Activated CD8-positive, alpha-beta memory T cell treated with anti-CD3 and anti-CD28 coated beads, Interleukin-2, amount 10 ng/mL, durations not matched to agents 7 days and 5 days (primary cell): Measurements from ENCODE around the gene EFEMP2. TPM values are rescaled to one million over a fixed set of nuclear protein-coding genes. Genes with fewer than 3 reads are reported as not detected.
"Not testable (repeated sequence)": the region's sequence is repeated elsewhere in the genome, so short reads cannot be mapped to it uniquely, and the experiment has no call there.

Experiments used
- ATAC-seq: fragments of 150-1000 bp; cut with Tn5 transposase; one replicate; pipeline ENCODE4 v1.10.0; 2021; ENCODE audit warnings: moderate library complexity
- CTCF ChIA-PET: fragments of 350-600 bp; sonication (Branson Sonifier 250); formaldehyde crosslinking; loops from one replicate; lab custom pipeline; 2021; ENCODE audit warnings: antibody characterized with exemption; lab: Charles Lee
- DNase-seq: peaks from one replicate; pipeline ENCODE4 v3.0.0-alpha.2; 2020
- H3K27ac Mint-ChIP-seq: one replicate; pipeline ENCODE4 v1.8.0; 2021; ENCODE audit warnings: mild to moderate bottlenecking, mixed read lengths
- H3K27me3 Mint-ChIP-seq: one replicate; pipeline ENCODE4 v1.8.0; 2021; ENCODE audit warnings: mixed read lengths
- H3K36me3 Mint-ChIP-seq: one replicate; pipeline ENCODE4 v1.8.0; 2021; ENCODE audit warnings: mild to moderate bottlenecking, mixed read lengths
- H3K4me1 Mint-ChIP-seq: one replicate; pipeline ENCODE4 v1.8.0; 2021; ENCODE audit warnings: mixed read lengths
- H3K4me3 Mint-ChIP-seq: one replicate; pipeline ENCODE4 v1.8.0; 2021; ENCODE audit warnings: mild to moderate bottlenecking, moderate library complexity, mixed read lengths
- H3K9me3 Mint-ChIP-seq: one replicate; pipeline ENCODE4 v1.8.0; 2022; ENCODE audit warnings: low read depth, mixed read lengths
- total RNA-seq, 2 experiments: library from RNA; stranded (reverse); gene quantifications; one replicate each; pipeline ENCODE4 v1.2.3, GENCODE V29; 2021

Gene EFEMP2
- total RNA-seq, 2 experiments from 2014 or later, result 7.1 to 13.4 TPM

GRCh38 chr11:65897020-65897471 is 24.4 kb upstream of the EFEMP2 start:
- Mint-ChIP-seq H3K27ac (peak overlapping the region; percentile 57), H3K9me3 (no peaks in the 10 kb centered on the region)
- no peak for DNase-seq

DNA sequence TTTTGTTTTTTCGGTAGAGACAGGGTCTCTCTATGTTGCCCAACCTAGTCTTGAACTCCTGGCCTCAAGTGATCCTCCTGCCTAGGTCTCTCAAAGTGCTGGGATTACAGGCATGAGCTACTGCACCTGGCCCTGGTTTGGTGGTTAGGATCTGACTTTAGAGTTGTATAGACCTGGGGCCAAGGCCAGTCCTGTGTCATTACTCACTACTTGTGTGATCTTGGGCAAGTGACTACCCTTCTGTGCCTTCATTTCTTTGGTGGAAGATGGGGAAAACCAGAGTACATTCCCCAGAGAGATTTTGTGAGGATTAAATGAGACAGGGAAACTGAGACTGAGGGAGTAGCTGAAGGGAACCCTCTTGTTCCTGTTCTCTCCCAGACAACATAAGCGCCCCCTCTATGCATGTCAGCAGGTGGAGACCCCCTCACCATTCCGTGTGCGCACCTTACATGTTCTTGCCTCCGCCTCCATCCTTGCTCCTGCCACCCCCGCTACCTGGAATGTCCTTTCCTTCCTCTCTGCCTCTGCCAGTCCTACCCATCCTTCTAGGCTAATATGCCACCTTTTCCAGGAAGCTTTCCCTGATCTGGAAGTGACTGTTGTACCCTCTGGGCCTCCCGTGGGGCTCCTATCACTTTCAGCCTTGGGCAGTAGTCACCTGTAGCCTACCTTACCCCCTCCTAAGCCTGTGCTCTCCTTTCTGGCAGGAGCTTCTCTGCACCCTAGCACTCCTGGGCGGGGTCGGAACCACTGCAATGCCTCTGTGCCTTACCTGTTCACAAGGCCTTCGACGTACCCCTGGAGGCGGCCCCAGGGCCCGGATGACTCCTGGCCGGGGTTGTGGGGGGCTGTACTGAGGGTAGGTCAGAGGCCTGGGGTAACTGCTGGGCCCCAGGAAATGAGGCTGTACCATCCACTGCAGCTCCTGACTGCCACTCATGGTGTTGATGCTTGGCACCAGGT is 23.7 kb upstream of the EFEMP2 start:
- Mint-ChIP-seq H3K4me1 (peaks cover 62% of the 10 kb centered on the region), H3K4me3 (no peak overlapping the region)

More at GRCh38 chr11:65897020-65897471, 24.4 kb upstream of the EFEMP2 start:
- ATAC-seq, result no peak
- no peaks in the 10 kb centered on the region for H3K27me3 Mint-ChIP-seq
- H3K4me3 Mint-ChIP-seq, result no peak overlapping the region
- CTCF ChIA-PET, result interaction anchor here (1.6 to 26.4 kb wide), 4 partner anchors 9 to 31 kb away, joined by 3 to 710 read pairs (median 101); partner anchors contain the start of genes CCDC85B, CFL1, CTSW and EFEMP2
- H3K4me1 Mint-ChIP-seq, result peaks cover 69% of the 10 kb centered on the region
- peaks cover 5% of the 10 kb centered on the region for H3K36me3 Mint-ChIP-seq

GRCh38 chr11:65895482-65895981 is 22.9 kb upstream of the EFEMP2 start:
- DNase-seq (no peak), ATAC-seq (no peak)
- CTCF ChIA-PET, result interaction anchor here (1.6 to 26.4 kb wide), 4 partner anchors 8 to 33 kb away, joined by 3 to 710 read pairs (median 101); partner anchors contain the start of genes CCDC85B, CFL1, CTSW and EFEMP2
- peak overlapping the region; percentile 72 for H3K27ac Mint-ChIP-seq
- peaks cover 55% of the 10 kb centered on the region for H3K4me1 Mint-ChIP-seq
- peaks cover 5% of the 10 kb centered on the region for H3K36me3 Mint-ChIP-seq
- no peaks in the 10 kb centered on the region for H3K27me3 Mint-ChIP-seq
- H3K4me3 Mint-ChIP-seq, result no peak overlapping the region
- no peaks in the 10 kb centered on the region for H3K9me3 Mint-ChIP-seq

More for the DNA sequence above, 23.7 kb upstream of the EFEMP2 start:
- ATAC-seq (no peak), DNase-seq (no peak)
- H3K27ac Mint-ChIP-seq, result peak overlapping the region; percentile 51
- CTCF ChIA-PET, result interaction anchor here (1.6 to 26.4 kb wide), 4 partner anchors 9 to 32 kb away, joined by 3 to 710 read pairs (median 101); partner anchors contain the start of genes CCDC85B, CFL1, CTSW and EFEMP2
- peaks cover 5% of the 10 kb centered on the region for H3K36me3 Mint-ChIP-seq
- no peaks in the 10 kb centered on the region for H3K9me3 Mint-ChIP-seq
- H3K27me3 Mint-ChIP-seq, result no peaks in the 10 kb centered on the region

- Mint-ChIP-seq H3K4me1 (peaks cover 64% of the 10 kb centered on the region), H3K9me3 (no peaks in the 10 kb centered on the region), H3K36me3 (peaks cover 5% of the 10 kb centered on the region), H3K27ac (peak overlapping the region; percentile 81), H3K4me3 (peak overlapping the region; percentile 96), H3K27me3 (no peaks in the 10 kb centered on the region)
- DNase-seq (peak; percentile 77), ATAC-seq (peak; percentile 14)
- CTCF ChIA-PET, result interaction anchor here (0.6 to 26.4 kb wide), 10 partner anchors 6 to 399 kb away, joined by 3 to 710 read pairs (median 4); partner anchors contain the start of genes C11orf68, CCDC85B, CFL1 and CTSW
These were observed 21.5 kb upstream of the EFEMP2 start for GRCh38 chr11:65894034-65894591.

- CTCF ChIA-PET, result interaction anchor here (0.7 to 26.4 kb wide), 13 partner anchors 5 to 96 kb away, joined by 3 to 710 read pairs (median 4); partner anchors contain the start of genes C11orf68, CCDC85B, CFL1 and CTSW
These were observed 20.2 kb upstream of the EFEMP2 start for GRCh38 chr11:65892661-65893317.

GRCh38 chr11:65892137-65892540 is 19.5 kb upstream of the EFEMP2 start:
- Mint-ChIP-seq H3K4me3 (peak overlapping the region; percentile 96), H3K27ac (peak overlapping the region; percentile 81), H3K4me1 (peaks cover 69% of the 10 kb centered on the region)
- DNase-seq, result peak; percentile 67
- CTCF ChIA-PET, result interaction anchor here (0.7 to 26.4 kb wide), 10 partner anchors 4 to 96 kb away, joined by 3 to 710 read pairs (median 9); partner anchors contain the start of genes CCDC85B, CFL1, CTSW and EFEMP2
- not testable (repeated sequence) for H3K27me3 Mint-ChIP-seq, H3K9me3 Mint-ChIP-seq, ATAC-seq, H3K36me3 Mint-ChIP-seq

More at GRCh38 chr11:65892661-65893317, 20.2 kb upstream of the EFEMP2 start:
- no peaks in the 10 kb centered on the region for H3K27me3 Mint-ChIP-seq
- peak overlapping the region; percentile 81 for H3K27ac Mint-ChIP-seq
- H3K36me3 Mint-ChIP-seq, result peaks cover 5% of the 10 kb centered on the region
- peaks cover 69% of the 10 kb centered on the region for H3K4me1 Mint-ChIP-seq
- no peak for ATAC-seq
- peak overlapping the region; percentile 96 for H3K4me3 Mint-ChIP-seq
- H3K9me3 Mint-ChIP-seq, result no peaks in the 10 kb centered on the region
- DNase-seq, result peak; percentile 45

DNA sequence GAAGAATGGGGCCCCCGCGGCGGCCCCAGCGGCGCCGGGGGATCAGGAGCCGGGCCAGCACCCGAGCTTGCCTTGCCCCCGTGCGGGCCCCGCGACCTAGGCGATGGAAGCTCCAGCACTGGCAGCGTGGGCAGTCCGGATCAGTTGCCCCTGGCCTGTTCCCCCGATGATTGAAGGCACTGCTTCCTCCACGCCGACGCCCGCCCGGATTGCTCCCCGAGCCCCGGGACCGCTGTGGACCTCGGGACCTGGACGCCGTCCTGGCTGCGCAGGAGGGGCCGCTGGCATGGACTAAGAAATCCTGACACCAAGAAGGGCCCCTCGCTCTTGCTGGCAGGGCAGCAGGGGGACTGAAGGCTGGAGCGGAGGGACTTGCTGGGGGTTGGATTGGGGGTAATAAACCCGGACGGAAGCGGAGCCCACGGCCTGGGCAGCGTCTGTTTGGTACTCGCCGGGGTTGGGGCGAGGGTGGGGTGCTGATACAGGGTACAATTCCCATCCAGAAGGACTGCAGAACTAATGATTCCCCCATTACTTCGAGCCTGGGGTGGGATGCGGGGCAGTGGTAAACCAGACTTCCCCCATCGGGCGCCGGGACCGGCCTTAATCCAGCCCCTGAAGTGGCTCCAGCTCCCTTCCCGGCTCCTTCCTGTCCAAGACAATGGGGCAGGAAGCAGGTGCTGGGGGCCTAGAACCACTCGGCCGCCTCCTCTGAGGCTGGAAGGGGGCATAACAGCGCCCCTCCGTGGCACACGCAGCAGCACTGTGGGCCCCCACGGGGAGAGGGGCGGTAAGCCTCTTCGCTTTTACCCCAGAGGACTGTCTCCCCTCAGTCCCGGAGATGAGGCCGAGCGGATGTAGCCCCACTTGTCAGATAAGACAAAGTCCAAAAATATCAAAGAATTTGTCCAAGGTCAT is 18.9 kb upstream of the EFEMP2 start:
- Mint-ChIP-seq H3K4me1 (peaks cover 69% of the 10 kb centered on the region), H3K27ac (peak overlapping the region; percentile 81), H3K4me3 (peak overlapping the region; percentile 96), H3K36me3 (peaks cover 5% of the 10 kb centered on the region), H3K9me3 (no peaks in the 10 kb centered on the region), H3K27me3 (no peaks in the 10 kb centered on the region)
- ATAC-seq (no peak), DNase-seq (peak; percentile 67)
- CTCF ChIA-PET, result interaction anchor here (0.7 to 26.4 kb wide), 24 partner anchors 4 to 276 kb away, joined by 3 to 710 read pairs (median 6); partner anchors contain the start of genes AP5B1, BANF1, CCDC85B and CFL1

- H3K4me1 Mint-ChIP-seq, result peaks cover 64% of the 10 kb centered on the region
- no peaks in the 10 kb centered on the region for H3K9me3 Mint-ChIP-seq
- DNase-seq (peak; percentile 99), ATAC-seq (peak; percentile 73)
- H3K36me3 Mint-ChIP-seq, result peaks cover 7% of the 10 kb centered on the region
- H3K4me3 Mint-ChIP-seq, result peak within 1 kb of the TSS; percentile 96
- H3K27ac Mint-ChIP-seq, result peak within 1 kb of the TSS; percentile 95
- H3K27me3 Mint-ChIP-seq, result no peaks in the 10 kb centered on the region
- CTCF ChIA-PET, result interaction anchor here (0.9 to 26.4 kb wide), 25 partner anchors 7 to 1031 kb away, joined by 3 to 710 read pairs (median 7); partner anchors contain the start of genes AP5B1, BANF1, CFL1 and CTSW
These were observed 18.0 kb upstream of the EFEMP2 start, which contains the start of gene CCDC85B for GRCh38 chr11:65890324-65891218. TSS of gene CCDC85B (plus strand) at chr11:65890673. CDS start at chr11:65890784, 111 bp downstream.

DNA sequence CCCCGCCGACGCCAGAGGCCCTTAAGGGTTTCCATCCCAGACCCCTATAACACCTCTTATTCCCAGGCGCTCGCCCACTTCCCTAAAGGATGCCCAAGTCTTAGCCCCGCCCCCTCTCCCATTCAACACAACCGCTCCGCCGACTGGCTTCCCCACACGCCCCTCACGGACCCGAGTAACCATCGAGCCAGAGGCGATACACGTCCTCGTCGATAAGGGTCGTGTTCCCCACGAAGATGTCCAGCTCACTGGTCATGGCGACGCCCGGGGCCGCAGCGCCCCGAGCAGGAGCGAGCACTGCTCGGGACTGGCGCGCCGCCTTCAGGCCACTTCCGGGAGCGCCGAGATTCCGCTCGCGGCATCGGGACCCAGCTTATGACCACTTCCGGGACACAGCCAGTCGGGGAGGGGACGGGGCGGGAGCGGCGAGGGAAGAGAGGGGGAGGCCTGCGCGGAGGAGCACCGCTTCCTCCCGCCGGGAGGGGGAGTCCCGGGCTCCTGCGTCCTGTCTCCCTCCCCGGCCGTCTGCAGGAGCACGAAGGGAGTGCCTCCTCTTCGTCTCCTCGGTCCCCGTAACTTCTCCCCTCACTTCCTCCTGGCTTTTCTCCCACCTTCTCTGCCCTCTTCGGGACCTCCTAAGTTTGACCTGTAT is 15.7 kb upstream of the EFEMP2 start, which contains the start of gene FIBP:
FIBP (minus strand) TSS at position 309 of the 652 bp plus-strand sequence; CDS start at position 256, 53 bp downstream.
- peaks cover 68% of the 10 kb centered on the region for H3K4me1 Mint-ChIP-seq
- CTCF ChIA-PET, result interaction anchor here (0.6 to 26.4 kb wide), 35 partner anchors 10 to 236 kb away, joined by 3 to 710 read pairs (median 6); partner anchors contain the start of genes AP5B1, BANF1, CFL1 and CTSW
- H3K9me3 Mint-ChIP-seq, result no peaks in the 10 kb centered on the region

GRCh38 chr11:65887723-65888162 is 15.1 kb upstream of the EFEMP2 start:
- CTCF ChIA-PET, result interaction anchor here (0.9 to 26.4 kb wide), 30 partner anchors 10 to 235 kb away, joined by 3 to 710 read pairs (median 7); partner anchors contain the start of genes AP5B1, BANF1, CFL1 and CTSW
- H3K27ac Mint-ChIP-seq, result peak overlapping the region; percentile 95
- H3K9me3 Mint-ChIP-seq, result no peaks in the 10 kb centered on the region
- DNase-seq, result no peak
- no peak for ATAC-seq
- H3K4me3 Mint-ChIP-seq, result peak overlapping the region; percentile 96
- H3K27me3 Mint-ChIP-seq, result no peaks in the 10 kb centered on the region
- peaks cover 63% of the 10 kb centered on the region for H3K4me1 Mint-ChIP-seq
- H3K36me3 Mint-ChIP-seq, result peaks cover 16% of the 10 kb centered on the region

More for the DNA sequence above, 15.7 kb upstream of the EFEMP2 start, which contains the start of gene FIBP:
- DNase-seq (peak; percentile 98), ATAC-seq (peak; percentile 63)
- Mint-ChIP-seq H3K36me3 (peaks cover 16% of the 10 kb centered on the region), H3K4me3 (peak within 1 kb of the TSS; percentile 96), H3K27me3 (no peaks in the 10 kb centered on the region), H3K27ac (peak within 1 kb of the TSS; percentile 95)
